HEK293 (cell line): Measurements from ENCODE around the gene EPHB1.

Experiments used
- CTCF ChIA-PET: fragments of 350-600 bp; formaldehyde crosslinking; extraction: SDS; loops from one replicate; lab custom pipeline; 2021; ENCODE audit warnings: antibody characterized with exemption; lab: Yijun Ruan, JAX
- POLR2A ChIA-PET: fragments of 300-600 bp; formaldehyde crosslinking; extraction: SDS; loops from one replicate; lab custom pipeline; 2020; ENCODE audit warnings: antibody characterized with exemption, inconsistent platforms; lab: Yijun Ruan, JAX
- H3K27ac ChIP-seq: fragments of 200-500 bp; sonication (Bioruptor generic); 2 replicates; pipeline ENCODE4 v1.5.1; 2014; ENCODE audit warnings: low read depth, low read length, control low read depth, inconsistent platforms; ENCODE audit errors: extremely low read depth
- H3K36me3 ChIP-seq, 2 experiments: fragments of 200-500 bp in 1 of 2; sonication (Bioruptor generic) in 1 of 2; 1 replicate in 1 of 2; 2 replicates in 1 of 2; pipeline ENCODE4 v1.5.1; 2014 to 2017; ENCODE audit warnings: inconsistent platforms in 2 of 2, low read length in 2 of 2; ENCODE audit not compliant: control insufficient read depth in 2 of 2, insufficient read depth in 1 of 2
- H3K4me1 ChIP-seq: fragments of 200-500 bp; sonication (Bioruptor generic); 2 replicates; pipeline ENCODE4 v1.5.1; 2014; ENCODE audit warnings: mild to moderate bottlenecking, low read length, inconsistent platforms; ENCODE audit not compliant: control insufficient read depth, insufficient read depth
- H3K4me3 ChIP-seq: 2 replicates; pipeline ENCODE4 v1.5.1; 2011; ENCODE audit warnings: low read depth, mild to moderate bottlenecking, control low read depth, low read length, moderate library complexity
- H3K9me3 ChIP-seq: fragments of 200-500 bp; sonication (Bioruptor generic); 2 replicates; pipeline ENCODE4 v1.5.1; 2014; ENCODE audit warnings: low read depth, low read length, inconsistent platforms; ENCODE audit not compliant: control insufficient read depth, insufficient read depth
- ATF2 ChIP-seq: fragments of 450-650 bp; formaldehyde crosslinking; IDR thresholded peaks from 2 replicates; pipeline ENCODE4 v1.5.1; 2016; ENCODE audit warnings: missing biosample characterization, missing genetic modification characterization, low read depth
- KLF10 ChIP-seq: fragments of 450-650 bp; IDR thresholded peaks from 2 replicates; pipeline ENCODE4 v1.5.1; 2018; ENCODE audit warnings: missing biosample characterization, mild to moderate bottlenecking, missing genetic modification characterization
- KLF9 ChIP-seq: fragments of 450-650 bp; formaldehyde crosslinking; IDR thresholded peaks from 2 replicates; pipeline ENCODE4 v1.5.1; 2016; ENCODE audit warnings: missing biosample characterization, missing genetic modification characterization, low read depth
- REST ChIP-seq: fragments of 450-650 bp; formaldehyde crosslinking; IDR thresholded peaks from 2 replicates; pipeline ENCODE4 v1.5.1; 2016; ENCODE audit warnings: missing biosample characterization, missing genetic modification characterization
- ZIC2 ChIP-seq: fragments of 450-650 bp; formaldehyde crosslinking; IDR thresholded peaks from 2 replicates; pipeline ENCODE4 v1.5.1; 2016; ENCODE audit warnings: missing biosample characterization, missing genetic modification characterization
- ZNF18 ChIP-seq: fragments of 450-650 bp; formaldehyde crosslinking; IDR thresholded peaks from 2 replicates; pipeline ENCODE4 v1.5.1; 2016; ENCODE audit warnings: missing biosample characterization, missing genetic modification characterization
- ZNF341 ChIP-seq: fragments of 450-650 bp; formaldehyde crosslinking; IDR thresholded peaks from 2 replicates; pipeline ENCODE4; 2016; ENCODE audit warnings: low read depth, missing biosample characterization, missing genetic modification characterization
- ZNF518A ChIP-seq: fragments of 450-650 bp; formaldehyde crosslinking; conservative IDR thresholded peaks from 2 replicates; pipeline ENCODE4 v1.5.1; 2016; ENCODE audit warnings: low read depth, missing biosample characterization, missing genetic modification characterization
- ZNF529 ChIP-seq: fragments of 450-650 bp; formaldehyde crosslinking; IDR thresholded peaks from 2 replicates; pipeline ENCODE4 v1.5.1; 2017; ENCODE audit warnings: missing genetic modification characterization, missing biosample characterization; ENCODE audit not compliant: insufficient replicate concordance
- ZNF701 ChIP-seq: fragments of 450-650 bp; formaldehyde crosslinking; IDR thresholded peaks from 2 replicates; pipeline ENCODE4 v1.5.1; 2016; ENCODE audit warnings: missing biosample characterization, missing genetic modification characterization
- ZXDB ChIP-seq: fragments of 450-650 bp; formaldehyde crosslinking; IDR thresholded peaks from 2 replicates; pipeline ENCODE4 v1.5.1; 2016; ENCODE audit warnings: missing biosample characterization, missing genetic modification characterization

The EPHB1 gene

GRCh38 chr3:135238236-135238830 is 443.3 kb downstream of the EPHB1 start:
- H3K9me3 ChIP-seq: no peaks in the 10 kb centered on the region
- no peaks in the 10 kb centered on the region for H3K36me3 ChIP-seq
- H3K4me3 ChIP-seq: no peak overlapping the region
- TF ChIP-seq ZXDB (tag by site-specific recombination): no peak
- no peak for TF ChIP-seq ZNF518A (tag by site-specific recombination)
- peak; percentile 61 for TF ChIP-seq ZNF341 (tag by site-specific recombination)
- TF ChIP-seq ZIC2 (tag by site-specific recombination): peak; percentile 88
- no peak for TF ChIP-seq KLF9 (tag by site-specific recombination)
- TF ChIP-seq, all 188 proteins: peak for 2
- ChIA-PET CTCF (no interaction called here), POLR2A (no interaction called here)
- H3K4me1 ChIP-seq: no peaks in the 10 kb centered on the region
- H3K27ac ChIP-seq: no peak overlapping the region

- CTCF ChIA-PET: no interaction called here
- H3K27ac ChIP-seq: no peak overlapping the region
- POLR2A ChIA-PET: no interaction called here
Measured at GRCh38 chr3:135238871-135239614, 444.0 kb downstream of the EPHB1 start.

GRCh38 chr3:135239615-135239884 is 444.5 kb downstream of the EPHB1 start:
- no peaks in the 10 kb centered on the region for H3K36me3 ChIP-seq
- ChIA-PET POLR2A (no interaction called here), CTCF (no interaction called here)
- no peak overlapping the region for H3K4me3 ChIP-seq
- H3K9me3 ChIP-seq: no peaks in the 10 kb centered on the region
- TF ChIP-seq REST (tag by site-specific recombination) (peak; percentile 55), ZNF701 (tag by site-specific recombination) (no peak), ZNF529 (tag by site-specific recombination) (no peak)
- no peak overlapping the region for H3K27ac ChIP-seq
- no peaks in the 10 kb centered on the region for H3K4me1 ChIP-seq

More at GRCh38 chr3:135238871-135239614, 444.0 kb downstream of the EPHB1 start:
- TF ChIP-seq KLF10 (tag by site-specific recombination) (no peak), ZNF341 (tag by site-specific recombination) (no peak), ZNF18 (tag by site-specific recombination) (no peak), ATF2 (tag by site-specific recombination) (no peak)
- Histone ChIP-seq H3K4me3 (no peak overlapping the region), H3K36me3 (no peaks in the 10 kb centered on the region), H3K4me1 (no peaks in the 10 kb centered on the region), H3K9me3 (no peaks in the 10 kb centered on the region)
